ENCODE measurements around the gene CRLF2. TPM values are rescaled to one million over a fixed set of nuclear protein-coding genes. Genes with fewer than 3 reads are reported as not detected.
"Not testable (repeated sequence)": the region's sequence is repeated elsewhere in the genome, so short reads cannot be mapped to it uniquely, and the experiment has no call there.

The CRLF2 gene
- total RNA-seq, 2 donors from 2014 or later = 0.12 TPM; not detected in 1

- DNase-seq (no peak), ATAC-seq (no peak)
- intact Hi-C loops (cut with DNase I) = no loop called here
Measured at GRCh38 chrX:1221296-1221845, 8.9 kb upstream of the CRLF2 start.

GRCh38 chrX:1218286-1218685 is 5.8 kb upstream of the CRLF2 start:
- no peak for ATAC-seq
- intact Hi-C loops (cut with DNase I) = no loop called here

DNA sequence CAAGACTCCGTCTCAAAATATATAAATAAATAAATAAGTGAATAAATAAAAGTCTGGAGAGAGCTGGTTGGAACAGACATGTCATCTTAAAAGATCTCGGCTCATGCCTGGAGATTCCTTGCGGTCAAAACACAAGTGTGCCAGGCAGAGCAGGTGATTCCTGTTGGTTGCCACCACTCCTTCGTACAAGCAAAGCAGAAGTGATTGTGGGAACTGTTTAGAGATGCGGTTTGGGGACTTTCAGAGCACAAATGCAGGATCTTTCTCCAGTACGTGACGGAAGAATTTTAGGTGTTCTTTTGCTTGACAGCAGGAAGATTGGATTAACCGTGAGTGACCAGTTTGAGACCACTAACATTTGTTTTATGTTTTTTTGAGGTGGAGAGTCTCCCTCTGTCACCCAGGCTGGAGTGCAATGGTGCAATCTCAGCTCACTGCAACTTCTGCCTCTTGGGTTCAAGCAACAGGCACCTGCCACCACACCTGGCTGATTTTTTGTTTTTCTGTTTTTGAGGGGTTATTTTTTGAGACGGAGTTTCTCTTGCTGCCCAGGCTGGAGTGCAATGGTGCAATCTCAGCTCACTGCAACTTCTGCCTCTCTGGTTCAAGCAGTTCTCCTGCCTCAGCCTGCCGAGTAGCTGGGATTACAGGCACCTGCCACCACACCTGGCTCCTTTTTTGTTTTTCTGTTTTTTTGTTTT is 2.8 kb upstream of the CRLF2 start:
- ATAC-seq (no peak), DNase-seq (no peak)
- intact Hi-C loops (cut with DNase I) = no loop called here

More at GRCh38 chrX:1218286-1218685, 5.8 kb upstream of the CRLF2 start:
- DNase-seq = no peak

DNA sequence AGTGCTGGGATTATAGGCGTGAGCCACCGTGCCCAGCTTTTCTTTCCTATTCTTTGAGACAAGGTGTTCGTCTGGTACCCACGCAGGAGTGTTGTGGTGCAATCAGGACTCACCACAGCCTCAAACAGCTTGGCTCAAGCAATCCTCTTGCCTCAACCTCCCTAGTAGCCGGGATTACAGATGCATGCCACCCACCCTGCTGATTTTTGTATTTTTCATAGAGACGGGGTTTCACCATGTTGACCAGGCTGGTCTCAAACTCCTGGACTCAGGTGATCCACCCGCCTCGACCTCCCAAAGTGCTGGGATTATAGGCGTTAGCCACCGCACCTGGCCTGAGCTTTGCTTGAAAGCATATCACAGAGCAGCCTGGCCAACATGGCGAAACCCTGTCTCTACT is 1.5 kb upstream of the CRLF2 start:
- intact Hi-C loops (cut with DNase I) = no loop called here
- ATAC-seq = no peak
- no peak for DNase-seq

DNA sequence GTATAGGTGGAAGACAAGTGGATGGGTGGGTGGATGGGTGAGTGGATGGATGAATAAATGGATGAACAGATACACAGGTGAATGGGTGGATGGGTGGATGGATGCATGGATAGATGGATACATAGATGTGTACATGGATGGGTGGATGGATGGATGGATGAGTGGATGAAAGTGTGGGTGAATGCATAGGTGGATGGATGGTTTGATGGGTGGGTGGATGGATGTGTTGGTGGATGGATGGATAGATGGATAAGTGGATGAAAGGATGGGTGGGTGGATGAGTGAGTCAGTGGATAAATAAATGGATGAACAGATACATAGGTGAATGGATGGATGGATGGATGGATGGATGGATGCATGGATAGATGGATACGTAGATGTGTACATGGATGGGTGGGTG is 1.6 kb downstream of the CRLF2 start:
- intact Hi-C loops (cut with DNase I) = no loop called here
- DNase-seq = no peak
- no peak for ATAC-seq

DNA sequence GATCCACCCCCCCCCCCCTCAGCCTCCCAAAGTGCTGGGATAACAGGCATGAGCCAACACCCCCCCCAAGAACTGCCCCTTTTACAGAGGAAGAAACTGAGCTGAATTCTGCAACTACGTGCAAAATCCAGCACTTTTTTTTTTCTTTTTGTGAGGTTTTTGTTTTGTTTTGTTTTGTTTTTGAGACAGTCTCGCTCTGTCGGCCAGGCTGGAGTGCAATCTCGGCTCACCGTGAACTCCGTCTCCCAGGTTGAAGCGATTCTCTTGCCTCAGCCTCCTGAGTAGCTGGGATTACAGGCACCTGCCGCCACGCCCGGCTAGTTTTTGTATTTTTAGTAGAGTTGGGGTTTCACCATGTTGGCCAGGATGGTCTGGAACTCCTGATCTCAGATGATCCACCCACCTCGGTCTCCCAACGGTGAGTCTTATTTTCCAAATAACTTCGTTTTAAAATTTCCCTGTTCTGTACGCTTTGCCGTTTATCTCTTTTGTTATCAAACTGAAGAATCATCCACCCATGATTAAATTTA is 4.9 kb downstream of the CRLF2 start:
- ATAC-seq (no peak), DNase-seq (no peak)
- intact Hi-C loops (cut with DNase I) = no loop called here

- intact Hi-C loops (cut with DNase I) = no loop called here
- ATAC-seq = peak; percentile 57 to 81
- DNase-seq = no peak
Measured at GRCh38 chrX:1205681-1206611, 6.5 kb downstream of the CRLF2 start.

GRCh38 chrX:1202251-1202650 is 10.2 kb downstream of the CRLF2 start:
- intact Hi-C loops (cut with DNase I) = no loop called here
- ATAC-seq = no peak
- DNase-seq = no peak

DNA sequence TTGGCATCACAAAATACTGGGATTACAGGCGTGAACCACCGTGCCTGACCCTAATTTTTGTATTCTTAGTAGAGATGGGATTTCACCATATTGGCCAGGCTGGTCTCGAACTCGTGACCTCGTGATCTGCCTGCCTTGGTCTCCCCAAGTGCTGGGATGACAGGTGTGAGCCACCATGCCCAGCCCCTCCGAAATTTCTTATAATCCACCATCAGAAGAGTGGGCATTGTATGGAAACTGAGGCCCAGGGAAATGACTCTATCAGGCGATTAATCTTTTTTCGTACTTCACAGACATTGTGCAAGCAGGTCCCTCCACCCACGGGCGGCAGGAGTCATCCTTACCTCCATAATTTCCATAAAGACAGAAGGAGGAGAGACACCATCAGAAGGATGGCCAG is 16.0 kb downstream of the CRLF2 start:
- intact Hi-C loops (cut with DNase I) = no loop called here
- ATAC-seq (no peak), DNase-seq (no peak)

DNA sequence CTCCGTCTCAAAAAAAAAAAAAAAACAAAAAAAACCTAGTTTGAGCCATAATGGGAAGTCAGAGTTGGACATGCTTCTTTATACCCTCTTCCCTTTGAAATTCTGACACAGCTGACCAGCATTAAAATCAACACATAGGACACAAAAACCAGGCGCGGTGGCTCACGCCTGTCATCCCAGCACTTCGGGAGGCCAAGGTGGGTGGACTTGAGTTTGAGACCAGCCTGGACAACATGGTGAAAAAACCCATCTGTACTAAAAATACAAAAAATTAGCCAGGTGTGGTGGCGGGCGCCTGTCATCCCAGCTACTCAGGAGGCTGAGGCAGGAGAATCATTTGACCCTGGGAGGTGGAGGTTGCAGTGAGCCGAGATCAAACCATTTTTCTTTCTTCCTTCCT is 20.3 kb downstream of the CRLF2 start:
- ATAC-seq; DNase-seq; intact Hi-C loops (cut with DNase I): not testable (repeated sequence)

DNA sequence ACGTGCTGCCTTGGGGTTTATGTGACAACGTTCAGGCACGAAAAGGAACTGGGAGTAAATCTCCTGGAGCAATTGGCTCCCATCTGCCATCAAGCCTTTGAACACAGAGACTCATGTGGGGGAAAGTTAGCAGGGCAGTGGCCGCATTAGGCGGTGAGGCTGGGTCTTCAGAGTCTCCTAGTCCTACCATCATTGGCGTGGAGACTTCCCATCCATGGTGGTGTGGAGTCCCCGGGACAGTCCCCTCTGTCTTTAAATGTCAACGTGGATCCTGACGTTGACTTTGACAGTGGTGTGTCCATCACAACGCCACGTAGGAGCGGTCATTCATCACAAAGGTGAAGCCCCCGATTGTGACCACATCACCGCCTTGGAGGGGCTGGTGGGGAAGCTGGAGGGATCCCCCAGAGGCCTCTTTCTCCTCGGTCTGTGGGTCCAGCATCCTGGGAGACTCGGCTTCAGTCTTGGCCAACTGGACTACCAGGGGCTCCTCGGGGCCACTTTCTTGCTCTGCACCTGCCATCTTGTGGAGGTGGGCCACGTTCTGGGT is 21.8 kb downstream of the CRLF2 start:
- ATAC-seq (no peak), DNase-seq (no peak)
- intact Hi-C loops (cut with DNase I) = no loop called here

- intact Hi-C loops (cut with DNase I) = no loop called here
- DNase-seq = no peak
- ATAC-seq = no peak
Measured at GRCh38 chrX:1185561-1185960, 26.9 kb downstream of the CRLF2 start.

- no peak for DNase-seq
- no peak for ATAC-seq
- intact Hi-C loops (cut with DNase I) = no loop called here
Measured at GRCh38 chrX:1182211-1182610, 30.2 kb downstream of the CRLF2 start.

GRCh38 chrX:1181661-1182060 is 30.8 kb downstream of the CRLF2 start:
- ATAC-seq; intact Hi-C loops (cut with DNase I); DNase-seq: not testable (repeated sequence)

DNA sequence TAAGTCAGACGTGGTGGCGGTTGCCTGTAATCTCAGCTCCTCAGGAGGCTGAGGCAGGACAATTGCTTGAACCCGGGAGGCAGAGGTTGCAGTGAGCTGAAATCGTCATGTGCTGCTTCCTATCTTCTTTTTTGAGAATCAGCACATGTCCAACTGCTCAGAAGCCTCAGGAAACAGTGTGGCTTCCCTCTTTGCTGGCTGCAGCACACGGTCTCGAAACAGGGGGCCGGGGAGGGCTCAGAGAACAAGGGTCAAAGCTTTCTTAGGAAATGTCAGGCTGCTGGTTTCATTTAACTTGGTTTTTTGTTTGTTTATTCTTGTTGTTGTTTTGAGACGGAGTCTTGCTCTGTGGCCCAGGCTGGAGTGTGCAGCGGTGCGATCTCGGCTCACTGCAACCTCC is 31.3 kb downstream of the CRLF2 start:
- DNase-seq (no peak), ATAC-seq (no peak)
- intact Hi-C loops (cut with DNase I) = no loop called here

- no peak for ATAC-seq
- no peak for DNase-seq
- intact Hi-C loops (cut with DNase I) = no loop called here
Measured at GRCh38 chrX:1178580-1179057, 33.8 kb downstream of the CRLF2 start.

- DNase-seq; intact Hi-C loops (cut with DNase I); ATAC-seq: not testable (repeated sequence)
Measured at GRCh38 chrX:1176531-1177320, 35.7 kb downstream of the CRLF2 start.

Measured in left cardiac atrium (tissue), 4 donors.